Parathyroid adenoma (tissue), 2 donors: ENCODE data around the gene MTFMT.

Experiments
- H2AFZ ChIP-seq: fragments of 300-600 bp; sonication (generic); one replicate; pipeline ENCODE4 v1.7.0; 2017; ENCODE audit warnings: antibody characterized with exemption, mild to moderate bottlenecking
- H3K27ac ChIP-seq: fragments of 300-600 bp; sonication (generic); one replicate; pipeline ENCODE4 v1.7.0; 2017
- H3K27me3 ChIP-seq: fragments of 300-600 bp; sonication (generic); one replicate; pipeline ENCODE4 v1.7.0; 2017; ENCODE audit warnings: low read length; ENCODE audit not compliant: control insufficient read depth, insufficient read depth
- H3K36me3 ChIP-seq: fragments of 300-600 bp; sonication (generic); one replicate; pipeline ENCODE4 v1.7.0; 2017; ENCODE audit warnings: low read length; ENCODE audit not compliant: control insufficient read depth, insufficient read depth
- H3K4me1 ChIP-seq: fragments of 300-600 bp; sonication (generic); one replicate; pipeline ENCODE4 v1.7.0; 2017; ENCODE audit warnings: control low read depth
- H3K4me2 ChIP-seq: fragments of 300-600 bp; sonication (generic); one replicate; pipeline ENCODE4 v1.7.0; 2017; ENCODE audit warnings: low read length
- H3K4me3 ChIP-seq: fragments of 300-600 bp; sonication (generic); one replicate; pipeline ENCODE4 v1.7.0; 2017; ENCODE audit warnings: low read depth, low read length
- H3K79me2 ChIP-seq: fragments of 300-600 bp; sonication (generic); one replicate; pipeline ENCODE4 v1.7.0; 2017; ENCODE audit warnings: control low read depth
- H3K9ac ChIP-seq: fragments of 300-600 bp; sonication (generic); one replicate; pipeline ENCODE4 v1.7.0; 2017; ENCODE audit warnings: mild to moderate bottlenecking
- H3K9me3 ChIP-seq: fragments of 300-600 bp; sonication (generic); one replicate; pipeline ENCODE4 v1.7.0; 2017; ENCODE audit warnings: low read length; ENCODE audit not compliant: control insufficient read depth
- CTCF ChIP-seq: fragments of 300-600 bp; sonication (generic); IDR thresholded peaks from one replicate; pipeline ENCODE4 v1.7.0; 2017; ENCODE audit warnings: antibody characterized with exemption, mild to moderate bottlenecking
- donor health status: primary hyperparathyroidism.

The MTFMT gene

DNA sequence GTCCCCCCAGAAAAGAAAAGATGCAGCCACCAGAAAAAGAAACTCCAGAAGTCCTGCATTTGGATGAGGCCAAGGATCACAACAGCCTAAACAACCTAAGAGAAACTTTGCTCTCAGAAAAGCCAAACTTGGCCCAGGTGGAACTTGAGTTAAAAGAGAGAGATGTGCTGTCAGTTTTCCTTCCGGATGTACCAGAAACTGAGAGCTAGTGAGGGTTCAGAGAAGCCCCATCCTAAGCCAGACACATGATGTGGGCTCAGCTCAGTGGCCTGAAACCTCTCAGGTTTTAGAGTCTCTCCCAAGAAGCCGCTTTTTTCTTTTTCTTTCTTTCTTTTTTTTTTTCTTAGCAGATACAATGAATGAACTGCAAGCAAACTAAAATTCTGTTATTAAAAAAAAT is 23.5 kb upstream of the MTFMT start:
- Histone ChIP-seq H3K4me2 (no peak overlapping the region), H3K9ac (no peak overlapping the region), H3K27ac (no peak overlapping the region), H3K9me3 (no peaks in the 10 kb centered on the region), H3K27me3 (no peaks in the 10 kb centered on the region), H3K4me1 (no peaks in the 10 kb centered on the region), H3K36me3 (no peaks in the 10 kb centered on the region), H2AFZ (no peak overlapping the region), H3K79me2 (no peaks in the 10 kb centered on the region), H3K4me3 (no peak overlapping the region)
- TF ChIP-seq CTCF = no peak

- no peak overlapping the region for H3K9ac ChIP-seq
- no peak overlapping the region for H3K4me3 ChIP-seq
- no peaks in the 10 kb centered on the region for H3K79me2 ChIP-seq
- no peak for TF ChIP-seq CTCF
- no peak overlapping the region for H2AFZ ChIP-seq
- no peaks in the 10 kb centered on the region for H3K27me3 ChIP-seq
- H3K27ac ChIP-seq = no peak overlapping the region
- H3K9me3 ChIP-seq = no peaks in the 10 kb centered on the region
- H3K36me3 ChIP-seq = no peaks in the 10 kb centered on the region
- H3K4me2 ChIP-seq = no peak overlapping the region
- no peaks in the 10 kb centered on the region for H3K4me1 ChIP-seq
Observed at GRCh38 chr15:65051266-65051665, 21.8 kb upstream of the MTFMT start.

DNA sequence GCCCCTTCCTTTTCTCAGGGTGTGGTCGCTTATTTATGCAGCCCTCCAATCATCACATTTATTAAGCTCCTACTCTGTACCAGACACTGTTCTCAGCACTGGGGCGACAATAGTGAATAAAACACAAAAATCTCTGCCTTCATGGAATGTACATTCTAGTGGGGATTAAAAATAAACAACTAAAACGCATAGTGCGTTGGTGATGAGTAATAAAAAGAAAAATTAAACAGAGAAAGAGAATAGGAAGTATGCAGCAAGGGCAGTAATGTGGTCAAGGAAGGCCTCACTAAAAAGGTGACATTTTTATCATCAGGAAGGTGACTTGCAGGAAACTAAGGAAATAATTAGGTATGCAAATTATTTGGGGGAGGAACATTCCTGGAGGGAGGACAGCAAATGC is 20.8 kb upstream of the MTFMT start:
- Histone ChIP-seq H3K9ac (no peak overlapping the region), H3K4me3 (no peak overlapping the region), H3K27me3 (no peaks in the 10 kb centered on the region), H3K9me3 (no peaks in the 10 kb centered on the region), H3K79me2 (no peaks in the 10 kb centered on the region), H3K4me1 (no peaks in the 10 kb centered on the region), H2AFZ (no peak overlapping the region), H3K27ac (no peak overlapping the region), H3K36me3 (no peaks in the 10 kb centered on the region), H3K4me2 (no peak overlapping the region)
- TF ChIP-seq CTCF = no peak

DNA sequence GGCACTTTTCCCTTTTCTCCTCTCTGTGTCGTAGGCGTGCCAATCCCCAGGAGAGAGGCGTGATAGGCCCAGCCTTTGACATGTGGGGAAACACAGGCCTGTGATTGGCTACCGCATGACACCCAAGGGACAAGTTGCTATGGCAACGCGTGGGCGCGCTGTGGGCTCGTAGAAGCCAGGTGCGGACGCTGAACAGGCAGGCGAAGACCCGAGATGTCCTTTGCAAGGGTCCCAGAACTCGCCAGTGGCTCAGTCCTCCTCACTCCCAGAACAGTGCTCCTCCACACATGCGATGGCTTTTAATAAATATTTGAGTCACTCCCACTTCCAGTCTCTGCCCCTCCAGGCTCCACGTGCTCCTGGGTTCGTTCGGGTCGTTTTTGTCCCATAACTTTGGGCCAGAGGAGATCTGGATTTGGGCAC is 20.0 kb upstream of the MTFMT start:
- no peaks in the 10 kb centered on the region for H3K36me3 ChIP-seq
- no peaks in the 10 kb centered on the region for H3K79me2 ChIP-seq
- no peak overlapping the region for H3K9ac ChIP-seq
- H2AFZ ChIP-seq = peak overlapping the region; percentile 66
- no peak overlapping the region for H3K27ac ChIP-seq
- H3K4me2 ChIP-seq = peak overlapping the region; percentile 93
- no peaks in the 10 kb centered on the region for H3K27me3 ChIP-seq
- no peaks in the 10 kb centered on the region for H3K9me3 ChIP-seq
- H3K4me1 ChIP-seq = no peaks in the 10 kb centered on the region
- H3K4me3 ChIP-seq = peak overlapping the region; percentile 59
- TF ChIP-seq CTCF = no peak

DNA sequence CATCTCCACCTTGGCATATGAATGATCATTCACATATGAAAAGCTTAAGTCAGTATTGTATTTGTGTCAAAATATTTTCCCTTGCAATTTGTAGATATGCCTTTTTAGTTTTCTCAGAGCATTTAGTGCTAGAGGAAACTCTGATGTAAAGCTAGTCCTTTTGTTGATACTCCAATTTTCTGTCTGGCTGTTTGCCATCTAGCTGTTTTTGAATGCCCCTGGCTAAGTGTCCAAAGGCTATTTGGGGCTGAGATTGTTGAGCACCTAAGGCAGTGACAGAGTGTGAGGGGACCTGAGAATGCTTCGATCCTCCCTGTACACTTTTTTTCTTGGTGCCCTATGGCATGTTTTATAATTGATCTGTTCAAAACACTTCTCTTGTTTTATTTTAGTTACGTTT is 18.8 kb upstream of the MTFMT start:
- H3K9me3 ChIP-seq = no peaks in the 10 kb centered on the region
- no peaks in the 10 kb centered on the region for H3K27me3 ChIP-seq
- no peak overlapping the region for H3K9ac ChIP-seq
- no peak overlapping the region for H2AFZ ChIP-seq
- H3K27ac ChIP-seq = no peak overlapping the region
- no peaks in the 10 kb centered on the region for H3K4me1 ChIP-seq
- H3K4me2 ChIP-seq = no peak overlapping the region
- no peak overlapping the region for H3K4me3 ChIP-seq
- no peaks in the 10 kb centered on the region for H3K79me2 ChIP-seq
- no peak for TF ChIP-seq CTCF
- no peaks in the 10 kb centered on the region for H3K36me3 ChIP-seq
